Epithelial cell of esophagus (primary cell): ENCODE measurements around the gene HPCAL1.
A peak's percentile ranks its signal among the peaks of the same experiment; 100 is the strongest.

Experiments
- DNase-seq: peaks from one replicate; pipeline ENCODE4 v3.0.0; 2010; ENCODE audit warnings: low read depth
- H3K4me3 ChIP-seq: 2 replicates; pipeline ENCODE4 v1.5.1; 2011; ENCODE audit warnings: mild to moderate bottlenecking, low read length, control low read depth
- CTCF ChIP-seq: IDR thresholded peaks from 2 replicates; pipeline ENCODE4 v1.5.1; 2011; ENCODE audit warnings: low read depth, mild to moderate bottlenecking, low read length, control low read depth, inconsistent platforms; ENCODE audit not compliant: insufficient read depth; ENCODE audit errors: missing control alignments

The HPCAL1 gene

GRCh38 chr2:10374362-10374943 is 71.7 kb downstream of the HPCAL1 start:
- H3K4me3 ChIP-seq = no peak overlapping the region
- no peak for DNase-seq
- TF ChIP-seq CTCF = no peak

GRCh38 chr2:10375570-10376281 is 73.0 kb downstream of the HPCAL1 start:
- no peak overlapping the region for H3K4me3 ChIP-seq
- no peak for TF ChIP-seq CTCF
- no peak for DNase-seq

- H3K4me3 ChIP-seq = no peak overlapping the region
- DNase-seq = no peak
- no peak for TF ChIP-seq CTCF
Observed at GRCh38 chr2:10377052-10377746, 74.5 kb downstream of the HPCAL1 start.

- no peak for TF ChIP-seq CTCF
- no peak overlapping the region for H3K4me3 ChIP-seq
- DNase-seq = no peak
Observed at GRCh38 chr2:10377747-10378085, 75.0 kb downstream of the HPCAL1 start.

DNA sequence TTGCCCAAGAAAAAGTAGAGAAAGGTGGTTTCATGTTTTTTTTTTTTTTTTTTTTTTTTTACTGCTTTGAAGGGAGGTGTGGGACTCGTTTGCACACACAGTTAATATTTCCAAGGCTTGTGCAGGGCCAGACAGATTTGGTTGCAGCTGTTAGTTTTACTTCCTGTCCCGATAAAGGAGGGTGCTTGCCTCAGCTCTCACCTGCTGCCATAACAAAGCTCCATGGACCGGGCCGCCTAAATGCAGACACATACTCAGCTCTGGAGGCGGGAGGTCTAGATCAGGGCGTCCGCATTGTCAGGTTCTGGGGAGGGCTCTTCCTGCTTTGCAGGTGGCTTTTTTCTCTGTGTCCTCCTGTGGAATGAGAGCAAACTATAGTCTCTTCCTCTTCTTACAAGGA is 75.5 kb downstream of the HPCAL1 start:
- no peak overlapping the region for H3K4me3 ChIP-seq
- no peak for TF ChIP-seq CTCF
- no peak for DNase-seq

DNA sequence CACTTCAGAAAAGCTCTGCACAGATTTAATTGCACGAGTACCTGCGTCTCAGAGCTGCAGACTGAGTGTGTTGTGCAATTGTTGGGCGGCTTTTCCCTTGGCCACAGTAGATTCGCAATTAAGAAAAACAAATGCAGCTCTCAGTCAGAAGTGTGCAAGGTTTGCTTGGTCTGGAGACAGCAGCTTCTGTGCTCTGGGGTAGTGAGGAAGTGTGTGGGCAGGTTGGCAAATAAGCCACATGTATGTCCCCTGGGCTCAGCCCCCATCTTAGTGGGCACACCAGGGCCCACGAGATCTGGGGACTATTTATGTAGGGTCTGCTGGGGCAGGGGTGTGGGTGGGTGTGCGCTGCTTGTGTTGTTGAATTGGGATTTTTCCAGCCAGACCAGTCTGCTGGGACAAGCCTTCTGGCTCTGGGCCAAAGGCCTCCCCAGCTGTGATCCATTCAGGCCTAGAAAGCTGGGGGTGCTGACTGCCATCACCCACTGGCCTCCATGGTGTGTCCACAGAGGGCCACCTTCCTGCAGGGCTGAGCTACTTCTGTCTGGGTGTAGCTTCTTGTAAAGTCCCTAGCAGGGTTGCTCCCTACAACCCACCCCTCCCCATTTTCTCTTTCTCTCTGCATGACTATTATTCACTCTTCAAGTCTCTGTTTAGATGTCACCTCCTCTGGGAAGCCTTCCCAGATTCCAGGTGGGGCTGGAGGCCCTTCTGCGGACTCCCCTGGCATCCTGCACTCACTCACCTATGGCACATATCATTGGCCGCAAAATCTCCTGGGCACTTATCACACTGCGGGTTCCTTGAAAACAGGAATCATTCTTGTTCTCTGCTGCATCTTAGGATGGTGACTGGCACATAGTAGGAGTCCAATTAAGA is 77.6 kb downstream of the HPCAL1 start:
- H3K4me3 ChIP-seq = no peak overlapping the region
- peak; percentile 17 for DNase-seq
- no peak for TF ChIP-seq CTCF
